Measurements from ENCODE around the gene RBPMS2. TPM values are rescaled to one million over a fixed set of nuclear protein-coding genes. Genes with fewer than 3 reads are reported as not detected.
"Not testable (repeated sequence)": the region's sequence is repeated elsewhere in the genome, so short reads cannot be mapped to it uniquely, and the experiment has no call there.

Gene RBPMS2
- total RNA-seq = 10 to 100 TPM; 27.2 to 64.1 (median 45.4) TPM

DNA sequence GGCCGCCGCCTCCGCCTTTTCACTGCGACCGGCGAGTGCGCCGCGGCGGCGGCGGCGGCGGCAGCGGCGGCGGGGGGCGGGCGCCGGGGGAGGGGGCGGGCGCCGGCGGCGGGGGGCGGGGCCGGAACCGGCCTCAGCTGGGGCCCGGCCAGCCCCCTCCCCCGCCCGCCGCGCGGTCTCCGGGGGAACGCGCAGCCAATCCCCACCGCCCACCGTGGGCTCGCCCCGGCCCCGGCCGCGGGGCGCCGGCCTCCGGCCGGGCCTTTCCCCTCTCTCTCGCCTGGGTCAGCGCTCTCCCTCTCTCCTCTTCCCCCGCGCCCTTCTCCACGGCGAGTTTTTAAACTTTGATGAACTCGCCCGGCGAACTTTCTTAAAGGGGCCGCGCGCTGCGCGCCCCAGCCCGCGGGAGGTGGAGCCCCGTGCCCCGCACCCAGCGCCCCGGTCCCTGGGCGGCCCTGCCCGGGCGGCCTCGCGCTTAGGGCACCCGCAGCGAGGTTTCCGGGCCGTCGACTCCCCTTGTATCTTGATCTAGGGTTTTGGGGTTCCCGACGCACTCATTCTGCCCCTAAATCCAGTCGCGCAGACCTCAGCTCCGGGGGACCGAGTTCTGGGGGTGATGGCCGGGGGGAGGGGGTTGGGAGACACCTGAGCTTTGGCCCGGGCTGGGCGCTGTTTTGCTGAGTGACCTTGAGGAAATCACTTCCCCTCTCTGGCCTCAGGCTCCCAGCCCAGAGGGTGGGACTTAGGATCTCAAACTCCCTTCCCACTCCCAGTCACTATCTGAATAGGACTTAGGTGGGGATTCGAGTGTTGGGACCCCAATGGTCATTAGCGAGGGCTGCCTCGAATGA is at the start of gene RBPMS2:
Gene RBPMS2 (minus strand): TSS at position 39 of the 851 bp plus-strand sequence. CDS start 270 bp downstream, outside the sequence.
- Histone ChIP-seq H3K4me1 (peaks cover 20 to 66% (median 53%) of the 10 kb centered on the region in 4 donors), H3K27me3 (no peaks in the 10 kb centered on the region), H3K4me3 (peak within 1 kb of the TSS; percentile 82 to 97 (median 90)), H3K9me3 (no peaks in the 10 kb centered on the region), H3K36me3 (no peaks in the 10 kb centered on the region), H3K27ac (replicated peaks in 1 of 4) (peak within 1 kb of the TSS; percentile 91 to 98 (median 97))
- peak in 1 of 2 donors; percentile 62 for TF ChIP-seq POLR2AphosphoS5 (IDR thresholded peaks at IDR 0.05)
- TF ChIP-seq, protein P1, sequence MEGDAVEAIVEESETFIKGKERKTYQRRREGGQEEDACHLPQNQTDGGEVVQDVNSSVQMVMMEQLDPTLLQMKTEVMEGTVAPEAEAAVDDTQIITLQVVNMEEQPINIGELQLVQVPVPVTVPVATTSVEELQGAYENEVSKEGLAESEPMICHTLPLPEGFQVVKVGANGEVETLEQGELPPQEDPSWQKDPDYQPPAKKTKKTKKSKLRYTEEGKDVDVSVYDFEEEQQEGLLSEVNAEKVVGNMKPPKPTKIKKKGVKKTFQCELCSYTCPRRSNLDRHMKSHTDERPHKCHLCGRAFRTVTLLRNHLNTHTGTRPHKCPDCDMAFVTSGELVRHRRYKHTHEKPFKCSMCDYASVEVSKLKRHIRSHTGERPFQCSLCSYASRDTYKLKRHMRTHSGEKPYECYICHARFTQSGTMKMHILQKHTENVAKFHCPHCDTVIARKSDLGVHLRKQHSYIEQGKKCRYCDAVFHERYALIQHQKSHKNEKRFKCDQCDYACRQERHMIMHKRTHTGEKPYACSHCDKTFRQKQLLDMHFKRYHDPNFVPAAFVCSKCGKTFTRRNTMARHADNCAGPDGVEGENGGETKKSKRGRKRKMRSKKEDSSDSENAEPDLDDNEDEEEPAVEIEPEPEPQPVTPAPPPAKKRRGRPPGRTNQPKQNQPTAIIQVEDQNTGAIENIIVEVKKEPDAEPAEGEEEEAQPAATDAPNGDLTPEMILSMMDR (IDR thresholded peaks at IDR 0.05) = no peak
- no peak for DNase-seq (ENCODE audit: extremely low spot score)
- under 1% methylated on average over 34 of the region's 90 CpGs for WGBS
- intact Hi-C loops (cut with DNase I) = loop anchor here (2.0 kb wide), 2 partner anchors 27 to 35 kb away; no protein-coding TSS in a partner anchor

DNA sequence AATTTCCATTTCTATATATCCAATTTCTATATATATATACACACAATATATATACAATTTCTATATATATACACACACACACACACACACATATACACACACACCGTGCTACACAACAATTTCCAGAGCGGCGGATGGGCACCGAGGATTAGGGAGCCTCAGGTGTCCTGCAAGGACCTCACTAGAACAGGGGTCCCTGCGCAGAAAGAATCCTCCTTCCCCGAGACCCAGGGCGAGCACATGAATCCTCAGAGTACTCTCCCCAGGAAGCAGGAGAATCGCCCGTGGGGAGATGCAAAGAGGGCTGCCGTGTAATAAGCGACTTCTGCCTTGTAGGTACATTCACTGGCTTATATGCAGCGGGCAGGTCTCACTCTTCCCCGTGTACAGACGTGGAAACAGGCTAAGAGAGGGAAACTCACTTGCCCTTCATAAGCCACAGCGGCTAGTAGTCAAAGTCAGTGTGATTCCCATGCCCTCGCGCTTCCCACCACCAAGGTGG is 49.6 kb upstream of the RBPMS2 start:
- 2% methylated on average over 17 of the region's 17 CpGs for WGBS
- Histone ChIP-seq H3K9me3 (no peaks in the 10 kb centered on the region), H3K4me3 (peak overlapping the region; percentile 45 to 53 (median 51)), H3K27ac (replicated peaks in 1 of 4) (peak overlapping the region; percentile 42 to 82 (median 74)), H3K4me1 (peaks cover 18 to 43% (median 33%) of the 10 kb centered on the region in 4 donors), H3K36me3 (no peaks in the 10 kb centered on the region), H3K27me3 (no peaks in the 10 kb centered on the region)
- TF ChIP-seq EP300 (IDR thresholded peaks at IDR 0.05) = no peak
- TF ChIP-seq, protein P1 (IDR thresholded peaks at IDR 0.05) = no peak
- no peak for TF ChIP-seq POLR2AphosphoS5 (IDR thresholded peaks at IDR 0.05)
- no peak for TF ChIP-seq POLR2A (IDR thresholded peaks at IDR 0.05; ENCODE audit: low read depth)
- no peak for DNase-seq (ENCODE audit: extremely low spot score)
- intact Hi-C loops (cut with DNase I) = loop anchor here (10.0 kb wide), 1 partner anchor 160 kb away; the partner anchor contains the start of gene SPG21

- Histone ChIP-seq H3K9me3 (no peaks in the 10 kb centered on the region), H3K4me3 (no peak overlapping the region), H3K4me1 (no peaks in the 10 kb centered on the region), H3K27ac (replicated peaks in 1 of 4) (no peak overlapping the region), H3K27me3 (no peaks in the 10 kb centered on the region), H3K36me3 (no peaks in the 10 kb centered on the region)
- WGBS = 92% methylated on average over 2 of the region's 13 CpGs
- intact Hi-C loops (cut with DNase I) = no loop called here
- TF ChIP-seq POLR2AphosphoS5 (IDR thresholded peaks at IDR 0.05) (no peak), EP300 (IDR thresholded peaks at IDR 0.05) (no peak), POLR2A (IDR thresholded peaks at IDR 0.05; ENCODE audit: low read depth) (no peak)
- TF ChIP-seq, protein P1 (IDR thresholded peaks at IDR 0.05) = no peak
- DNase-seq (ENCODE audit: extremely low spot score) = no peak
These were observed 41.1 kb upstream of the RBPMS2 start for GRCh38 chr15:64816452-64816851.

DNA sequence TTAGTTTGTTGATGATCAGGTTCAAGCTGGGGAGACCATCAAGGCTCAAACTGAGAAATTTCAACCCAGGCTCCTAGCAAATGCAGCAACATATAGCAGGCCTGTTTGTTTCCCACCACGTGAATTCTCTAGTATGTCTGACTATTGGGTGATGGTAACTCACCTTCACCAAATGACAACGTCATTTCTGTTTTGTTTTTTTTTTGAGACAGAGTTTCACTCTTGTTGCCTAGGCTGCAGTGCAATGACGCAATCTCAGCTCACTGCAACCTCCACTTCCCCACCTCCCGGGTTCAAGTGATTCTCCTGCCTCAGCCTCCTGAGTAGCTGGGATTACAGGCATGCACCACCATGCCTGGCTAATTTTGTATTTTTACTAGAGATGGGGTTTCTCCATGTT is 39.6 kb upstream of the RBPMS2 start:
- DNase-seq (ENCODE audit: extremely low spot score); H3K9me3 ChIP-seq; H3K36me3 ChIP-seq; H3K4me3 ChIP-seq; H3K27ac ChIP-seq (replicated peaks in 1 of 4); H3K27me3 ChIP-seq; intact Hi-C loops (cut with DNase I): not testable (repeated sequence)
- H3K4me1 ChIP-seq = peaks cover 0 to 13% (median 7%) of the 10 kb centered on the region in 4 donors
- WGBS = 77% methylated on average over 4 of the region's 4 CpGs

DNA sequence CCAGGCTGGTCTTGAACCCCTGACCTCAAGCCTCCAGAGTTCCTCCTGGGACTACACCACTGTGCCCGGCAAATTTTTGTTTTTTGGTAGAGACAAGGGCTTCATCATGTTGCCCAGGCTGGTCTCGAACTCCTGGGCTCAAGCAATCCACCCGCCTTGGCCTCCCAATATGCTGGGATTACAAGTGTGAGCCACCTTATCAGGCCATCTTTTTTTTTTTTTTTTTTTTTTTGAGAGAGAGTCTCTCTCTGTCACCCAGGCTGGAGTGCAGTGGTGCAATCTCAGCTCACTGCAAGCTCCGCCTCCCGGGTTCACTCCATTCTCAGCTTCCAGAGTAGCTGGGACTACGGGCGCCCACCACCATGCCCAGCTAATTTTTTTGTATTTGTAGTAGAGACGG is 38.9 kb upstream of the RBPMS2 start:
- WGBS = 92% methylated on average over 8 of the region's 8 CpGs

More for the DNA sequence above, 38.9 kb upstream of the RBPMS2 start:
- H3K9me3 ChIP-seq; H3K4me3 ChIP-seq; H3K27ac ChIP-seq (replicated peaks in 1 of 4); intact Hi-C loops (cut with DNase I); H3K27me3 ChIP-seq; H3K36me3 ChIP-seq; DNase-seq (ENCODE audit: extremely low spot score): not testable (repeated sequence)
- peaks cover 0 to 20% (median 14%) of the 10 kb centered on the region in 4 donors for H3K4me1 ChIP-seq

Data from esophagus muscularis mucosa (tissue), 4 donors.